Activated T-helper 17 cell treated with anti-CD3 and anti-CD28 coated beads, Interleukin-2, amount 50 U/mL, for 72 hours (primary cell): Measurements from ENCODE around the gene SPSB4. TPM values are rescaled to one million over a fixed set of nuclear protein-coding genes. Genes with fewer than 3 reads are reported as not detected.

Source experiments
- ATAC-seq: fragments of 150-1000 bp; cut with Tn5 transposase; replicated peaks from 2 replicates; pipeline ENCODE4 v1.10.0; 2021; ENCODE audit warnings: mild to moderate bottlenecking, moderate library complexity
- H3K27ac Mint-ChIP-seq: one replicate; pipeline ENCODE4 v1.8.0; 2022; ENCODE audit warnings: mixed read lengths
- H3K27me3 Mint-ChIP-seq: one replicate; pipeline ENCODE4 v1.8.0; 2022; ENCODE audit warnings: mixed read lengths
- H3K36me3 Mint-ChIP-seq: one replicate; pipeline ENCODE4 v1.8.0; 2022; ENCODE audit warnings: low read depth, mild to moderate bottlenecking, mixed read lengths
- H3K4me1 Mint-ChIP-seq: one replicate; pipeline ENCODE4 v1.8.0; 2022; ENCODE audit warnings: mixed read lengths
- H3K4me3 Mint-ChIP-seq: one replicate; pipeline ENCODE4 v1.8.0; 2022; ENCODE audit warnings: mild to moderate bottlenecking, mixed read lengths
- H3K9me3 Mint-ChIP-seq: one replicate; pipeline ENCODE4 v1.8.0; 2022; ENCODE audit warnings: mixed read lengths
- total RNA-seq, 2 donors: library from RNA; stranded (reverse); gene quantifications; one replicate each; pipeline ENCODE4 v1.2.3, GENCODE V29; 2022

Gene SPSB4
- total RNA-seq, 2 donors from 2014 or later = not detected

- H3K9me3 Mint-ChIP-seq = no peaks in the 10 kb centered on the region
- no peaks in the 10 kb centered on the region for H3K36me3 Mint-ChIP-seq
- no peak for ATAC-seq
- no peak overlapping the region for H3K27ac Mint-ChIP-seq
- H3K4me1 Mint-ChIP-seq = no peaks in the 10 kb centered on the region
- peaks cover 29% of the 10 kb centered on the region for H3K27me3 Mint-ChIP-seq
- no peak overlapping the region for H3K4me3 Mint-ChIP-seq
Measured at GRCh38 chr3:141150081-141150830, 99.1 kb downstream of the SPSB4 start.

DNA sequence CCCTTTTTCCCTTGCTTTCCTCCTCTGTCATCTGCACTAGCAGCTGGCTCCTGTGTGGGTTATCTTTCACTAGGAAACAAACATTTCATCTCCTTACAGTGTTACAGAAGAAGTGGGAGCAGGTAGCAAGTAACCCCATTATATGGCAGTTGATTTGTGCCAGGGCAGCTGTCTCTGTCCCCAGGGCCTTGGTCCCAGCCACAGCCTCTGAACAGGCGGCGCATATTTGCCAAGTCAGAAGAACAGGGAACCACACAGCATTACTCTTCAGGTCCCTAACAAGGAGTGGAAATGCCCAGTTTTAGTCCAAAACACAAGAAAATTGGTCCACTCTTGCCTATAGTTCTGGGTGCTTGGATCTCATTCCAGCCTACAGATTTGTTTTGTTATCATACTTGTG, 99.8 kb downstream of the SPSB4 start:
- no peaks in the 10 kb centered on the region for H3K4me1 Mint-ChIP-seq
- no peak for ATAC-seq
- no peaks in the 10 kb centered on the region for H3K36me3 Mint-ChIP-seq
- H3K4me3 Mint-ChIP-seq = no peak overlapping the region
- peaks cover 25% of the 10 kb centered on the region for H3K27me3 Mint-ChIP-seq
- no peak overlapping the region for H3K27ac Mint-ChIP-seq
- no peaks in the 10 kb centered on the region for H3K9me3 Mint-ChIP-seq

DNA sequence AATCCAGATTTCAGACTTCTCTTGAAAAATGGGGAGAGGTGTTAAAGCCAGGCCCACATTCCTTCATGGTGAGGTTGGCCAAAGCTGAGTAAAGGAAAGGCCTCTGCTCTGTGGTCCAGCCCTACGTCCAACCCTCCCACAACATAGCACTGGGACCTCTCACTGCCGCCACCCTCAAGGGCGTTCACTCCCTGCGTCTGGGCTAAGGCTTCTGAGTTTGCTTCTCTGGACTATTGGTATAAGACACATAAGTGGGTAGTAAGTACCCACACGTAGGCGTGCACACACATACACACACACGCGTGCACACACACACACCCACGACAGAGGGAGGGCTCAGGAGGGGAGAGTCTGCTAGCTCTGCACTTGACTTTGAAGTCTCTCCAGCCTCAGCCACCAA, 100.3 kb downstream of the SPSB4 start:
- Mint-ChIP-seq H3K36me3 (no peaks in the 10 kb centered on the region), H3K4me1 (no peaks in the 10 kb centered on the region), H3K27me3 (peaks cover 25% of the 10 kb centered on the region), H3K4me3 (no peak overlapping the region), H3K9me3 (no peaks in the 10 kb centered on the region), H3K27ac (no peak overlapping the region)
- no peak for ATAC-seq

GRCh38 chr3:141152130-141152529, 101.0 kb downstream of the SPSB4 start:
- H3K27ac Mint-ChIP-seq = no peak overlapping the region
- ATAC-seq = no peak
- no peaks in the 10 kb centered on the region for H3K4me1 Mint-ChIP-seq
- peaks cover 25% of the 10 kb centered on the region for H3K27me3 Mint-ChIP-seq
- no peaks in the 10 kb centered on the region for H3K36me3 Mint-ChIP-seq
- H3K4me3 Mint-ChIP-seq = no peak overlapping the region
- no peaks in the 10 kb centered on the region for H3K9me3 Mint-ChIP-seq

- H3K27ac Mint-ChIP-seq = no peak overlapping the region
- no peaks in the 10 kb centered on the region for H3K36me3 Mint-ChIP-seq
- ATAC-seq = no peak
- no peaks in the 10 kb centered on the region for H3K4me1 Mint-ChIP-seq
- no peak overlapping the region for H3K4me3 Mint-ChIP-seq
- peaks cover 22% of the 10 kb centered on the region for H3K27me3 Mint-ChIP-seq
- no peaks in the 10 kb centered on the region for H3K9me3 Mint-ChIP-seq
Measured at GRCh38 chr3:141152801-141153678, 101.9 kb downstream of the SPSB4 start.

- Mint-ChIP-seq H3K4me3 (no peak overlapping the region), H3K27ac (no peak overlapping the region), H3K9me3 (peaks cover 2% of the 10 kb centered on the region), H3K4me1 (no peaks in the 10 kb centered on the region), H3K27me3 (peaks cover 18% of the 10 kb centered on the region), H3K36me3 (no peaks in the 10 kb centered on the region)
- no peak for ATAC-seq
Measured at GRCh38 chr3:141153679-141153966, 102.5 kb downstream of the SPSB4 start.

GRCh38 chr3:141164852-141165251, 113.7 kb downstream of the SPSB4 start:
- H3K27me3 Mint-ChIP-seq = peaks cover 29% of the 10 kb centered on the region
- H3K27ac Mint-ChIP-seq = no peak overlapping the region
- no peak for ATAC-seq
- H3K9me3 Mint-ChIP-seq = peaks cover 12% of the 10 kb centered on the region
- no peaks in the 10 kb centered on the region for H3K4me1 Mint-ChIP-seq
- H3K36me3 Mint-ChIP-seq = no peaks in the 10 kb centered on the region
- no peak overlapping the region for H3K4me3 Mint-ChIP-seq

DNA sequence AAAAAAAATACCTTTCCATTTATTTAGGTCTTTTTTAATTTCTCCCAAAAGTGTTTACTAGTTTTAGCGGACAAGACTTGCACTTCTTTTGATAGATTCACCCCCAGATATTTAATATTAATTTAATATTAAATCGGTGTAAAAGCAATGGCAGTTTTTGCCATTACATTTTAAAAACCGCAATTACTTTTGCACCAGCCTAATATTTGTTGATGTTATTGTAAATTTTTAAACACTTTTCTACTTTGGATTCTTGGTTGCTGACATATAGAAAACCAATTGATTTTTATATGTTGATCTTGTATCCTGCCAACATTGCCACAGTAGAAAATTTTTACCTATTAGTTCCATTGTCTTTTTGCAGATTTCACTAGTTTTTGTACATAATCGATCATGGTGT, 116.5 kb downstream of the SPSB4 start:
- no peak for ATAC-seq
- Mint-ChIP-seq H3K4me1 (no peaks in the 10 kb centered on the region), H3K27ac (no peak overlapping the region), H3K9me3 (peaks cover 3% of the 10 kb centered on the region), H3K27me3 (peaks cover 24% of the 10 kb centered on the region), H3K4me3 (no peak overlapping the region), H3K36me3 (no peaks in the 10 kb centered on the region)

GRCh38 chr3:141170678-141171295, 119.6 kb downstream of the SPSB4 start:
- no peak for ATAC-seq

GRCh38 chr3:141174674-141175073, 123.5 kb downstream of the SPSB4 start:
- H3K4me1 Mint-ChIP-seq = no peaks in the 10 kb centered on the region
- H3K9me3 Mint-ChIP-seq = no peaks in the 10 kb centered on the region
- H3K36me3 Mint-ChIP-seq = no peaks in the 10 kb centered on the region
- no peak overlapping the region for H3K27ac Mint-ChIP-seq
- H3K4me3 Mint-ChIP-seq = no peak overlapping the region
- no peak for ATAC-seq
- peaks cover 21% of the 10 kb centered on the region for H3K27me3 Mint-ChIP-seq

More at GRCh38 chr3:141170678-141171295, 119.6 kb downstream of the SPSB4 start:
- Mint-ChIP-seq H3K36me3 (no peaks in the 10 kb centered on the region), H3K27ac (no peak overlapping the region), H3K9me3 (peaks cover 3% of the 10 kb centered on the region), H3K27me3 (peaks cover 31% of the 10 kb centered on the region), H3K4me1 (no peaks in the 10 kb centered on the region), H3K4me3 (no peak overlapping the region)

DNA sequence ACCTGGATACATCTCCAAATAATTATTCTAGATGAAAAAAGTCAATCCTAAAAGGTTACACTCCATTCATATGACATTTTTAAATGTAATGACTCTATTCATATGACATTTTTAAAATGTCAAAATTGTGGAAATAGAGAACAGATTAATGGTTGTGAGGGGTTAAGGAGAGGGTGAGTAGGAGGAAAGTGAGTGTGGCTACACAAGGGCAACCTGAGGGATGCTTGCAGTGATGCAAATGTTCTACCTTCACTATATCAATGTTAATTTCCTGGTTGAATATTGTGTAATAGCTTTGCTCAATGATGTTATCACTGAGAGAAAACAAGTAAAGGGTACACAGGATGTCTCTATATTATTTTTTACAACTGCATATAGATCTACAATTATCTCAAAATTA, 125.6 kb downstream of the SPSB4 start:
- Mint-ChIP-seq H3K9me3 (no peaks in the 10 kb centered on the region), H3K27me3 (peaks cover 18% of the 10 kb centered on the region), H3K27ac (no peak overlapping the region), H3K36me3 (no peaks in the 10 kb centered on the region), H3K4me3 (no peak overlapping the region), H3K4me1 (no peaks in the 10 kb centered on the region)
- ATAC-seq = no peak

DNA sequence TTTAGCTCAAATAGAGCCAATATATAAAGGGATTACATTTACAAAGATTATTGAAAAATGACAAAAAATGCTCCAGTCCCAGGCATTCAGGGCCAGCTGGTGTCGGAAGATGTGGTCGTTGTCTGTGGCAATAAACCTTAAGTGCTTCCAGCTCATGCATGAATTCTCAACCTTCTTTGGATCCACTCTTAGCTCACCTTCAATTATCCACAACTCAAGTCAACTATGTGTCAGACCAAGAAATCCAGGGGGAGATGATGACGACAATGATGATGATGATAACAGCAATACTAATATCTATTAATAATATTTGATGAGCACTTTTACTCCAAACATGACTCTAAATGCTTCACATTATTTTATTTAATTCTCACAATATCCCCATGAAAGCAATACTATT, 126.9 kb downstream of the SPSB4 start:
- no peak overlapping the region for H3K27ac Mint-ChIP-seq
- H3K27me3 Mint-ChIP-seq = peaks cover 12% of the 10 kb centered on the region
- H3K36me3 Mint-ChIP-seq = no peaks in the 10 kb centered on the region
- ATAC-seq = no peak
- H3K4me3 Mint-ChIP-seq = no peak overlapping the region
- H3K9me3 Mint-ChIP-seq = no peaks in the 10 kb centered on the region
- H3K4me1 Mint-ChIP-seq = no peaks in the 10 kb centered on the region

DNA sequence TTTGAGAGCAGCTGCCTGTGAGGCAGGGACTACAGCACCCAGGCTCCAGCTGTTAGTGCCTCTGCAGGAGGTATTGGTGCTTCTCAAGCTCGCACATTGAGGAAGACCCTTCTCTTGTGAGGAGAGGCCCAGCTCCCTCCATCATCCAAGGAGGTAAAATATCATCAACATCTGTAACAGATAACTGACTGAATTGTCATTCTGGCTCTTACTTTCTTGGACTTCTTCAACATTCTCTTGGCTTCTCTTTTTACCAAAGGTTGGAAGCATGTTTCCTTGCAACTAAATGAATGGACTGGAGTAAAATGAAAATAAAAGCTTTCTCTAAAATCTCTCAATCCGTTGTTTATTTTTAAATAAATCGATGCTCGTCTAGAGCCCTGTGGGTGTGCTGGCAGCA, 127.4 kb downstream of the SPSB4 start:
- H3K27ac Mint-ChIP-seq = no peak overlapping the region
- H3K4me1 Mint-ChIP-seq = no peaks in the 10 kb centered on the region
- H3K27me3 Mint-ChIP-seq = peaks cover 12% of the 10 kb centered on the region
- no peaks in the 10 kb centered on the region for H3K9me3 Mint-ChIP-seq
- H3K4me3 Mint-ChIP-seq = no peak overlapping the region
- no peaks in the 10 kb centered on the region for H3K36me3 Mint-ChIP-seq
- no peak for ATAC-seq

GRCh38 chr3:141179983-141180382, 128.8 kb downstream of the SPSB4 start:
- no peak overlapping the region for H3K4me3 Mint-ChIP-seq
- H3K9me3 Mint-ChIP-seq = no peaks in the 10 kb centered on the region
- no peak overlapping the region for H3K27ac Mint-ChIP-seq
- peaks cover 4% of the 10 kb centered on the region for H3K27me3 Mint-ChIP-seq
- no peaks in the 10 kb centered on the region for H3K4me1 Mint-ChIP-seq
- no peaks in the 10 kb centered on the region for H3K36me3 Mint-ChIP-seq
- no peak for ATAC-seq

- H3K4me1 Mint-ChIP-seq = no peaks in the 10 kb centered on the region
- no peaks in the 10 kb centered on the region for H3K9me3 Mint-ChIP-seq
- H3K4me3 Mint-ChIP-seq = no peak overlapping the region
- H3K27me3 Mint-ChIP-seq = peaks cover 4% of the 10 kb centered on the region
- no peak overlapping the region for H3K27ac Mint-ChIP-seq
- ATAC-seq = no peak
- no peaks in the 10 kb centered on the region for H3K36me3 Mint-ChIP-seq
Measured at GRCh38 chr3:141181196-141181595, 130.0 kb downstream of the SPSB4 start.
